Erythroblast (primary cell): ENCODE measurements around the gene NUTM2G.
"Not testable (repeated sequence)": the region's sequence is repeated elsewhere in the genome, so short reads cannot be mapped to it uniquely, and the experiment has no call there.

Experiments
- GATA1 ChIP-seq: IDR thresholded peaks from 2 replicates; pipeline ENCODE4 v1.6.1; 2011; ENCODE audit warnings: low read depth, mild to moderate bottlenecking, control low read depth, low read length, moderate library complexity
- POLR2A ChIP-seq: IDR thresholded peaks from 2 replicates; pipeline ENCODE4 v1.6.1; 2011; ENCODE audit warnings: mild to moderate bottlenecking, low read length

DNA sequence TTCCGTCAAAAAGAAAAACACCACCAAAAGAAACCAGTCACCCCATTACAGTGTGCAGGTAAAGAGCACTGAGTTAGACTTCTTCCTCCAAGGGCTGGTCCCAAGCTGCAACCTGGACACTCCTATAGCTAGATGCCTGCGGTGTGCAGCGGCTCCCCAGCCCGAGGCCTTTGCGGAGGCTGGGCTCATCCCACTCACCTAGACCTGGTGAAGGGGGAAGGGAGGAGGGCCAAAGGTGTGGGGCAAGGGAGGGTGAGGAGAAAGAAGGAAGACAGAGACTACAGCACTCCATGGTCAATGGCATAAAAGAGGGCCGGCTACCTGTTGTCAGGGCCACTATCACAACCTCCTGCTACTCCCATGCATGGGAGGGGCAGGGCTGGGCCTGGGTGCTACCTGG, 12.1 kb upstream of the NUTM2G start:
- TF ChIP-seq POLR2A, GATA1: not testable (repeated sequence)
